ENCODE measurements around the gene KAT6B. TPM values are rescaled to one million over a fixed set of nuclear protein-coding genes. Genes with fewer than 3 reads are reported as not detected.
"Not testable (repeated sequence)": the region's sequence is repeated elsewhere in the genome, so short reads cannot be mapped to it uniquely, and the experiment has no call there.

The KAT6B gene
- total RNA-seq, 1 donor, result 86.4 TPM

- no peaks in the 10 kb centered on the region for H3K4me1 ChIP-seq (ENCODE audit: insufficient read depth, low read length)
These were observed 223.1 kb downstream of the KAT6B start for GRCh38 chr10:75049316-75050148.

DNA sequence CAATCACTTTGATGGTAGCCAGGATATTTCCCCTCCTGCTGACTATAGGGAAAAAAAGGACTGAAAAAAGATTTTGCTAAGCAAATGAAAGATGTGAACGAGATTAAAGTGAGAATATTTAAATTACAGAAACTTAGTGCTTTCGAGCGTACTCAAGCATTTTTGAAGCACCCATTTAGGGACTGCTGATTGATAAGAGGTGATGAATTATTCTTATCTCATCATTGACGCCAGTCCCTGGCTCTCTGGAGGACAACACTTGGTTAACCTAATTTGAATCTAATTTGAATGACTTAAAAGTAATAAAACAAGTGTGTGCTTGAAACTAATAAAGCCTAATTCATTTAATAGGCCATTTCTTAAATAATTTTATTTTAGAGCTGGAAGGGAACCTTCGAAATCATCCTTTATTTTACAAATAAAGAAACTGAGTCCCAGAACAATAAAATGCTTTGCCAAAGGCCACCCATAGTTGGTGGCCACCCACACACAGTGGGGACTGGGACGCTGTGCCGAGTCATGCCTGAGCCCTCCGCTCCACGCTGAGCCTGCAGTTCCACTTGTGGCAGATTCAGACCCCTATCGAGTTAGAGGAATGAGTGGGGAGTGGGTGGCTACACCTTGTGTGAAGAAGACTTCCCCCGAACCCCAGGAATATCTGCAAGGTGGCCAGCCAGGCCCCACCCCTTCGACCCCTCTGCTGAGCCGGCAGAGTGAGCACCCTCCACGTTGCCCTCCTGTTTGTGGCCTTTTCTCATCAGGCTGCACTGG is 223.9 kb downstream of the KAT6B start:
- H3K9me3 ChIP-seq (ENCODE audit: low read depth, low read length), result no peaks in the 10 kb centered on the region
- no peak overlapping the region for H3K4me3 ChIP-seq (ENCODE audit: low read length)

More at GRCh38 chr10:75049316-75050148, 223.1 kb downstream of the KAT6B start:
- no peaks in the 10 kb centered on the region for H3K27me3 ChIP-seq (ENCODE audit: insufficient read depth, low read length)
- no peaks in the 10 kb centered on the region for H3K9me3 ChIP-seq (ENCODE audit: low read depth, low read length)
- no peak overlapping the region for H3K4me3 ChIP-seq (ENCODE audit: low read length)

GRCh38 chr10:75051308-75051707 is 224.9 kb downstream of the KAT6B start:
- Histone ChIP-seq H3K9me3 (ENCODE audit: low read depth, low read length) (no peaks in the 10 kb centered on the region), H3K4me3 (ENCODE audit: low read length) (no peak overlapping the region)

More for the DNA sequence above, 223.9 kb downstream of the KAT6B start:
- no peaks in the 10 kb centered on the region for H3K27me3 ChIP-seq (ENCODE audit: insufficient read depth, low read length)
- H3K4me1 ChIP-seq (ENCODE audit: insufficient read depth, low read length), result no peaks in the 10 kb centered on the region

DNA sequence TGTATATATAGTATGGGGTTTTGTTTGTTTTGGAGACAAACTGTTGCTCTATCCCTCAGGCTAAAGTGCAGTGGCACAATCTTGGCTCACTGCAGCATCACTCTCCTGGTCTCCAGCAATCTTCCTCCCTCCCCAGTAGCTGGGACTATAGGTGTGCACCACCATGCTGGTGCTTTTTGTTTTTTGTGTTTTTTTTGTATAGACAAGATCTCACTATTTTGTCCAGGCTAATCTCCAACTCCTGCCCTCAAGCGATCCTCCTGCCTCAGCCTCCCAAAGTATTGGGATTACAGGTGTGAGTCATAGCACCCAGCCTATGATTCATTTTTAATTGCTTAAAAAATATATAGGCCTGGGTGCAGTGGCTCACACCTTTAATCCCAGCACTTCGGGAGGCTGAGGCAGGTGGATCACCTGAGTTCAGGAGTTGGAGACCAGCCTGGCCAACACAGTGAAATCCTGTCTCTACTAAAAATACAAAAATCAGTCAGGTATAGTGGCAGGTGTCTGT is 229.6 kb downstream of the KAT6B start:
- H3K9me3 ChIP-seq (ENCODE audit: low read depth, low read length); H3K27me3 ChIP-seq (ENCODE audit: insufficient read depth, low read length); H3K4me1 ChIP-seq (ENCODE audit: insufficient read depth, low read length); H3K4me3 ChIP-seq (ENCODE audit: low read length): not testable (repeated sequence)

More at GRCh38 chr10:75051308-75051707, 224.9 kb downstream of the KAT6B start:
- no peaks in the 10 kb centered on the region for H3K27me3 ChIP-seq (ENCODE audit: insufficient read depth, low read length)
- H3K4me1 ChIP-seq (ENCODE audit: insufficient read depth, low read length), result no peaks in the 10 kb centered on the region

DNA sequence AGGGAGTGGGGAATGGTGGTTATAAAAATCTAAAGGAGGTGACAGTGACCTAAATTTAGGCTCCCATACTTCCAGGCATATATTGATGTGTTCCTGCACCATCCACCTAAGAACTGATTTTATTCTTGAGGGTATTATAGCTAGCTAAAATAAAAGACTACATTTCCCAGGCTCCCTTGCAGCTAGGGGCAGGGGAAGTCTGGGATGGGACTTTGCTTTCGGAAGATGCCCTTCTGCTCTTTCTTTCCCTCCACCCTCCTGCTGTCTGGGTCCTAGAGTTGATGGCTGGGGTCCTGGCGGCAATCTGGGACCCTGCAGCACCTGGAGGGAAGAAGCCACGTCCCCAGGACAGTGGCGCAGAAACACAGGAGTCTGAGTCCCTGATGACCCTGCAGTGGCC is 231.3 kb downstream of the KAT6B start:
- no peaks in the 10 kb centered on the region for H3K27me3 ChIP-seq (ENCODE audit: insufficient read depth, low read length)
- H3K4me3 ChIP-seq (ENCODE audit: low read length), result no peak overlapping the region
- no peaks in the 10 kb centered on the region for H3K4me1 ChIP-seq (ENCODE audit: insufficient read depth, low read length)
- H3K9me3 ChIP-seq (ENCODE audit: low read depth, low read length), result no peaks in the 10 kb centered on the region

DNA sequence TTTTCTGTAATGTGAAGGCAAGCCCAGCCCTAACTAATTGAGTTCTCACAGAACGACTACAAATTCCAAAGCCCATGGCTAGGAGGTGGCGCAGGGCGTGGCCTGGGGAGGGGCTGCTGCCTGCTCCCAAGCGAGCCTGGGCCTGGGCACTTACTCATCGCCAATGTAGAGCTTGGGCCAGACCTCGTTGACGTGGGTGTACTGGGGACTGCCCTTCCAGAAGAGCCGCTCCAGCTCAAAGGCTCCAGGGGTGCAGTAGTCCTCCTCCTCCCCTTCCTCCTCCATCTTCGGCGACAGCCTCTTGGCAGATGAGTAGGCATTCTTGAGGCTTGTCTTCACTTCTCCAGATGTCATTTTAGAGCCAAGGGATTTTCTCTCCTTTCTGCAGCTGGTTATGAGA is 231.8 kb downstream of the KAT6B start:
- Histone ChIP-seq H3K4me1 (ENCODE audit: insufficient read depth, low read length) (no peaks in the 10 kb centered on the region), H3K9me3 (ENCODE audit: low read depth, low read length) (no peaks in the 10 kb centered on the region), H3K27me3 (ENCODE audit: insufficient read depth, low read length) (no peaks in the 10 kb centered on the region), H3K4me3 (ENCODE audit: low read length) (no peak overlapping the region)

- H3K27me3 ChIP-seq (ENCODE audit: insufficient read depth, low read length), result no peaks in the 10 kb centered on the region
- H3K9me3 ChIP-seq (ENCODE audit: low read depth, low read length), result no peaks in the 10 kb centered on the region
- H3K4me1 ChIP-seq (ENCODE audit: insufficient read depth, low read length), result no peaks in the 10 kb centered on the region
- no peak overlapping the region for H3K4me3 ChIP-seq (ENCODE audit: low read length)
These were observed 235.5 kb downstream of the KAT6B start for GRCh38 chr10:75061709-75062505.

DNA sequence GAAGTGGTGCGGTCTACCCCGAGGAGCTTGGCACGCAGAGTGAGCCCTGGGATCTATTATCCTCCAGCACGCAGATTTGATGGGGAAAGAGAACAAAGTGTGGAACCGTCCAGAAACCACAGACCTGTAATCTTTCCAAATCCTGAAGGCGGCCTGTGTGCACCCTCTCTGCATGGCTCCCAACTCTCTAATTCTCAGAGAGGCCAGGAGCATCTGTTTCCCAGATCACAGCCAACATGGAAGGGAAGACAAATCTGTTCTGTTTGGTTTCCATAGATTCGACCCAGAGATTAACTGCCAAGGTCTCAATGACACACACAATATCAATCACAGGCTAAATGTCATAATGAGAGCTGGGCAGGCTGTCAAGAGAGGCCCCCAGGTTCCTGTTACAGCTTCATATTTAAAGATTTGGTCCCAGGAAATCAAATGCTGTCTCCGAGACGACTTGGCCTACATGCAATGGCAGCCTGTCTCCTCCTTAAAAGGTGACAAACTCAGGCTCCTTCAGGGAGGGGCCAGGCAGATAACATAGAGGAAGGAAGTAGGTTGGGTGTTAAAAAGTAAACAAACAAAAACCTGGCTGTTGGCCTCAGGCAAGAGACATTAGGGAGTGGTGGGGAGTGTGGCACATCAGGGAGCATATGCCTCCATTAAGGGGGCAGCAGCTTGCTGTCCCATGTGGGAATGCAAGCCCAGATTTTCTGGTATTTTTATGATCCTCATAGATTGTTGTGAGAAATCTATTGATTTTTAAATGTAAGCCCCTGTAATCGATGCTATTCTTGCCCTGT is 236.3 kb downstream of the KAT6B start:
- no peaks in the 10 kb centered on the region for H3K9me3 ChIP-seq (ENCODE audit: low read depth, low read length)
- H3K27me3 ChIP-seq (ENCODE audit: insufficient read depth, low read length), result no peaks in the 10 kb centered on the region
- no peaks in the 10 kb centered on the region for H3K4me1 ChIP-seq (ENCODE audit: insufficient read depth, low read length)
- H3K4me3 ChIP-seq (ENCODE audit: low read length), result no peak overlapping the region

GRCh38 chr10:75063461-75064230 is 237.2 kb downstream of the KAT6B start:
- Histone ChIP-seq H3K4me1 (ENCODE audit: insufficient read depth, low read length) (no peaks in the 10 kb centered on the region), H3K9me3 (ENCODE audit: low read depth, low read length) (no peaks in the 10 kb centered on the region), H3K4me3 (ENCODE audit: low read length) (no peak overlapping the region), H3K27me3 (ENCODE audit: insufficient read depth, low read length) (no peaks in the 10 kb centered on the region)

DNA sequence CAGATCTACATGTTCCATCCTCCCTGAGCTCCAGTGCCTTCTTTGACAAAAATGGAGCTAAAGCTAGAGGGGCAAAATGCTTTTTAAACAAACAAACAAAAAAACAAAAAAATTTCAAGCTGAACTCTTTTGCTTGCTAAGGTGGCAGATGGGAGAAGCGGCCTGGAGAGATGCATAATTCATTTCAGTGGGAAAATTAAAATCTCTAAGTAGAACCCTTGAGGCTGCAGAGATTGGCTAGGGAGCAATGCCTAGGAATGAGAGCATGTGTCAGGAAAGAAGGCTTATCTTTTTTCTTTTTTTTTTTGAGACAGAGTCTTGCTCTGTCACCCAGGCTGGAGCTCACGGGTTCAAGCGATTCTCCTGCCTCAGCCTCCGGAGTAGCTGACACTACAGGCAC is 238.7 kb downstream of the KAT6B start:
- no peaks in the 10 kb centered on the region for H3K9me3 ChIP-seq (ENCODE audit: low read depth, low read length)

GRCh38 chr10:75066271-75066670 is 239.9 kb downstream of the KAT6B start:
- no peaks in the 10 kb centered on the region for H3K9me3 ChIP-seq (ENCODE audit: low read depth, low read length)
- no peaks in the 10 kb centered on the region for H3K4me1 ChIP-seq (ENCODE audit: insufficient read depth, low read length)
- H3K27me3 ChIP-seq (ENCODE audit: insufficient read depth, low read length), result no peaks in the 10 kb centered on the region
- H3K4me3 ChIP-seq (ENCODE audit: low read length), result no peak overlapping the region

More for the DNA sequence above, 238.7 kb downstream of the KAT6B start:
- H3K4me3 ChIP-seq (ENCODE audit: low read length), result no peak overlapping the region
- H3K4me1 ChIP-seq (ENCODE audit: insufficient read depth, low read length), result no peaks in the 10 kb centered on the region
- no peaks in the 10 kb centered on the region for H3K27me3 ChIP-seq (ENCODE audit: insufficient read depth, low read length)

GRCh38 chr10:75067272-75067671 is 240.9 kb downstream of the KAT6B start:
- H3K27me3 ChIP-seq (ENCODE audit: insufficient read depth, low read length), result no peaks in the 10 kb centered on the region
- no peaks in the 10 kb centered on the region for H3K9me3 ChIP-seq (ENCODE audit: low read depth, low read length)
- H3K4me1 ChIP-seq (ENCODE audit: insufficient read depth, low read length), result no peaks in the 10 kb centered on the region
- H3K4me3 ChIP-seq (ENCODE audit: low read length), result no peak overlapping the region

- Histone ChIP-seq H3K9me3 (ENCODE audit: low read depth, low read length) (no peaks in the 10 kb centered on the region), H3K4me3 (ENCODE audit: low read length) (no peak overlapping the region), H3K4me1 (ENCODE audit: insufficient read depth, low read length) (no peaks in the 10 kb centered on the region), H3K27me3 (ENCODE audit: insufficient read depth, low read length) (no peaks in the 10 kb centered on the region)
These were observed 242.1 kb downstream of the KAT6B start for GRCh38 chr10:75068523-75068922.
